Esophagus muscularis mucosa (tissue), 4 donors: ENCODE results near the gene LETM1. TPM values are rescaled to one million over a fixed set of nuclear protein-coding genes. Genes with fewer than 3 reads are reported as not detected.

Source experiments
- DNase-seq: peaks from one replicate; pipeline ENCODE4 v3.0.0-alpha.2; 2017; ENCODE audit errors: extremely low spot score
- H3K27ac ChIP-seq, 4 donors: fragments of 200-600 bp; sonication (generic); replicated peaks in 1 of 4; 1 replicate in 3 of 4; 2 replicates in 1 of 4; pipeline ENCODE4 v1.5.1; 2016 to 2019; ENCODE audit warnings: mild to moderate bottlenecking in 1 of 4
- H3K27me3 ChIP-seq, 4 donors: fragments of 200-600 bp; sonication (generic); one replicate each; pipeline versions ENCODE4 v1.5.1 to v1.6.0; 2016 to 2019
- H3K36me3 ChIP-seq, 4 donors: fragments of 200-600 bp; sonication (generic); one replicate each; pipeline ENCODE4 v1.5.1; 2016 to 2019
- H3K4me1 ChIP-seq, 4 donors: fragments of 200-600 bp; sonication (generic); one replicate each; pipeline ENCODE4 v1.5.1; 2016 to 2019
- H3K4me3 ChIP-seq, 4 donors: fragments of 200-600 bp; sonication (generic); 1 replicate in 2 of 4; 2 replicates in 2 of 4; pipeline ENCODE4 v1.5.1; 2016 to 2019; ENCODE audit warnings: mild to moderate bottlenecking in 4 of 4, moderate library complexity in 1 of 4
- H3K9me3 ChIP-seq, 4 donors: fragments of 200-600 bp; sonication (generic); 1 replicate in 3 of 4; 2 replicates in 1 of 4; pipeline ENCODE4 v1.5.1; 2016 to 2019
- EP300 ChIP-seq: sonication (generic); formaldehyde crosslinking; IDR thresholded peaks from one replicate; pipeline ENCODE4 v1.6.1; 2017; ENCODE audit warnings: antibody characterized with exemption
- POLR2A ChIP-seq: fragments of 450-650 bp; IDR thresholded peaks from one replicate; pipeline ENCODE4 v1.6.1; 2017; ENCODE audit warnings: antibody characterized with exemption, moderate library complexity, mild to moderate bottlenecking, low read depth
- POLR2AphosphoS5 ChIP-seq, 2 donors: sonication (generic); formaldehyde crosslinking; IDR thresholded peaks; one replicate each; pipeline ENCODE4 v1.6.1; 2017; ENCODE audit warnings: antibody characterized with exemption in 2 of 2
- WGBS: methylation state at CpG from one replicate; pipeline ENCODE4 v1.1.5; 2018; 5-methylcytosine and 5-hydroxymethylcytosine counted together
- intact Hi-C: fragments of 100-400 bp; cut with DNase I; formaldehyde crosslinking; loops from one replicate; pipeline ENCODE4 v1.15.1; 2023
- total RNA-seq, 4 donors: library from RNA; depleted of rRNA; stranded (reverse); fragments of >200 nt; gene quantifications; one replicate each; pipeline versions ENCODE4 v1.1.0 to v1.2.1, GENCODE V29; 2016
- TF ChIP-seq, protein P1 (sequence below), 3 experiments: fragments of 200-600 bp in 2 of 3; fragments of 450-650 bp in 1 of 3; sonication (generic) in 2 of 3; IDR thresholded peaks; one replicate each; pipeline ENCODE4 v1.5.1; 2017 to 2019; ENCODE audit warnings: antibody characterized with exemption in 3 of 3, mild to moderate bottlenecking in 2 of 3, moderate library complexity in 1 of 3

Gene LETM1
- total RNA-seq, 4 donors from 2014 or later: 23.7 to 34.7 (median 33.3) TPM

DNA sequence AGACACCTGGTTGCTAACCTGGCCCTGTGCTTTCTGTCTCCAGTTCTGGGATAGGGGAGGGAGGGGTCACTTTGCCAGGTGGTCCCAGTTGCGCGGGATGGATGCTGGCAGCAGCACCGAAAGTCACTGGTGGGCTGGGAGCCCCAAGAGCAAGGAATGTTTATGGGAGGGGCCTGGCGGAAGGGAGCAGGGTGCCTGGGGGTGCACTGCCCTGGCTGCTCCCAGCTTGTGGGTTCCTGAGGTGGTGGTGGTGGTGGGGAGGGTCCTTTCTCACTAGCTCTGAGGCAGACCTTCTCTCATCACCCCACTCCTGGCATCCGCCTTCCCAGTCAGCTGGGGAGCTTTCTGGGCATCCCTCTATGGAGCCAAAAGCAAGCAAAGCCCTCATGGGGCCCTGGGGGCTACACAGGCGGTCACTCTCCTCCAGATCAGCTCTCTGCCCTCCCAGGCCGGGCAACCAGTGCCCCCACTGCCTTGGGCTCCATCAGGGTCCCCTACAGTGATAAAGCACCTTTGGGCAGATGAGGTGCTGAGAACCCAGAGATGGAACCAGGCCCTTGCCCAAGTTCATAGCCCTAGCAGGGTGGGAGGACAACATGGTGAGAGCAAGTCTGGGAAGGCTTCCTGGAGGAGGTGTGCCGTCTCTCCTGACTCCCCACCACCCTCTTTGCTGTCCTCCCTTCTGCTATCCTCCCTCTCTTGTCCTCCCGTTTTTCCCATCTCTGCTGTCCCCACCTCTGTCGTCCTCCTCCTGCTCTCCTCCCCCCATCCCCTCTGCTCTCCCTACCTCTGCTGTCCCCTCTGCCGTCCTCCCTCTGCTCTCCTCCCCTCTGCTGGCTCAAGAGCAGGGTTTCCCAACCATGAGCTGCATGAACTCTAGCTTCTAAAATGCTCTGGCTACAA is 46.9 kb downstream of the LETM1 start:
- Histone ChIP-seq H3K9me3 (no peaks in the 10 kb centered on the region), H3K36me3 (peaks cover 0 to 29% (median 27%) of the 10 kb centered on the region in 4 donors), H3K4me1 (no peaks in the 10 kb centered on the region), H3K4me3 (no peak overlapping the region), H3K27ac (no peak overlapping the region), H3K27me3 (peaks cover 0 to 21% (median 0%) of the 10 kb centered on the region in 4 donors)
- intact Hi-C loops: loop anchor here (2.0 kb wide), 1 partner anchor 62 kb away; no protein-coding TSS in a partner anchor
- 74% methylated on average over 10 of the region's 11 CpGs for WGBS
- TF ChIP-seq POLR2A: no peak
- TF ChIP-seq POLR2AphosphoS5 (IDR thresholded peaks at IDR 0.05): no peak
- TF ChIP-seq, protein P1, sequence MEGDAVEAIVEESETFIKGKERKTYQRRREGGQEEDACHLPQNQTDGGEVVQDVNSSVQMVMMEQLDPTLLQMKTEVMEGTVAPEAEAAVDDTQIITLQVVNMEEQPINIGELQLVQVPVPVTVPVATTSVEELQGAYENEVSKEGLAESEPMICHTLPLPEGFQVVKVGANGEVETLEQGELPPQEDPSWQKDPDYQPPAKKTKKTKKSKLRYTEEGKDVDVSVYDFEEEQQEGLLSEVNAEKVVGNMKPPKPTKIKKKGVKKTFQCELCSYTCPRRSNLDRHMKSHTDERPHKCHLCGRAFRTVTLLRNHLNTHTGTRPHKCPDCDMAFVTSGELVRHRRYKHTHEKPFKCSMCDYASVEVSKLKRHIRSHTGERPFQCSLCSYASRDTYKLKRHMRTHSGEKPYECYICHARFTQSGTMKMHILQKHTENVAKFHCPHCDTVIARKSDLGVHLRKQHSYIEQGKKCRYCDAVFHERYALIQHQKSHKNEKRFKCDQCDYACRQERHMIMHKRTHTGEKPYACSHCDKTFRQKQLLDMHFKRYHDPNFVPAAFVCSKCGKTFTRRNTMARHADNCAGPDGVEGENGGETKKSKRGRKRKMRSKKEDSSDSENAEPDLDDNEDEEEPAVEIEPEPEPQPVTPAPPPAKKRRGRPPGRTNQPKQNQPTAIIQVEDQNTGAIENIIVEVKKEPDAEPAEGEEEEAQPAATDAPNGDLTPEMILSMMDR (IDR thresholded peaks at IDR 0.05): no peak
- no peak for DNase-seq

DNA sequence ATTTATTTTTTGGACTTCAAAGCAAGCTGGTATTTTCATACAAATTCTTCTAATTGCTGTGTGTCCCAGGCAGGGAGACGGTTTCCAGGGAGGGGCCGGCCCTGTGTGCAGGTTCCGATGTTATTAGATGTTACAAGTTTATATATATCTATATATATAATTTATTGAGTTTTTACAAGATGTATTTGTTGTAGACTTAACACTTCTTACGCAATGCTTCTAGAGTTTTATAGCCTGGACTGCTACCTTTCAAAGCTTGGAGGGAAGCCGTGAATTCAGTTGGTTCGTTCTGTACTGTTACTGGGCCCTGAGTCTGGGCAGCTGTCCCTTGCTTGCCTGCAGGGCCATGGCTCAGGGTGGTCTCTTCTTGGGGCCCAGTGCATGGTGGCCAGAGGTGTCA is 47.6 kb downstream of the LETM1 start:
- Histone ChIP-seq H3K27ac (no peak overlapping the region), H3K4me1 (no peaks in the 10 kb centered on the region), H3K27me3 (peaks cover 0 to 21% (median 0%) of the 10 kb centered on the region in 4 donors), H3K4me3 (no peak overlapping the region), H3K9me3 (no peaks in the 10 kb centered on the region), H3K36me3 (peaks cover 0 to 22% (median 20%) of the 10 kb centered on the region in 4 donors)
- DNase-seq: no peak
- intact Hi-C loops: loop anchor here (2.0 kb wide), 1 partner anchor 62 kb away; no protein-coding TSS in a partner anchor
- TF ChIP-seq POLR2A: no peak
- TF ChIP-seq, protein P1 (IDR thresholded peaks at IDR 0.05): no peak
- TF ChIP-seq EP300: no peak
- no peak for TF ChIP-seq POLR2AphosphoS5 (IDR thresholded peaks at IDR 0.05)
- WGBS: 84% methylated on average over 6 of the region's 6 CpGs

DNA sequence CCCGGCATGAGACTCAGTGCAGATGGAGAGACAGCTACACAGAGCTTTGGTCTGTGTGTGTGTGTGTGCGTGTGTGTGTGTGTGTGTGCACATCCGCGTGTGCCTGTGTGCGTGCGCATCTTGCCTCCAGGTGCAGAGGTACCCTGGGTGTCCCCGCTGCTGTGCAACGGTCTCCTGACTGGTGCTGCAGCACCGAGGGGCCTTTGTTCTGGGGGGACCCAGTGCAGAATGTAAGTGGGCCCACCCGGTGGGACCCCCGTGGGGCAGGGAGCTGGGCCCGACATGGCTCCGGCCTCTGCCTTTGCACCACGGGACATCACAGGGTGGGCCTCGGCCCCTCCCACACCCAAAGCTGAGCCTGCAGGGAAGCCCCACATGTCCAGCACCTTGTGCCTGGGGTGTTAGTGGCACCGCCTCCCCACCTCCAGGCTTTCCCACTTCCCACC is 48.6 kb downstream of the LETM1 start:
- peaks cover 0 to 12% (median 10%) of the 10 kb centered on the region in 4 donors for H3K36me3 ChIP-seq
- TF ChIP-seq EP300: no peak
- TF ChIP-seq, protein P1 (IDR thresholded peaks at IDR 0.05): no peak
- no peak for TF ChIP-seq POLR2AphosphoS5 (IDR thresholded peaks at IDR 0.05)
- peaks cover 0 to 21% (median 0%) of the 10 kb centered on the region in 4 donors for H3K27me3 ChIP-seq
- no peak overlapping the region for H3K27ac ChIP-seq
- 70% methylated on average over 2 of the region's 16 CpGs for WGBS
- no peak for DNase-seq
- intact Hi-C loops: no loop called here
- no peaks in the 10 kb centered on the region for H3K4me1 ChIP-seq
- no peak overlapping the region for H3K4me3 ChIP-seq
- H3K9me3 ChIP-seq: no peaks in the 10 kb centered on the region

DNA sequence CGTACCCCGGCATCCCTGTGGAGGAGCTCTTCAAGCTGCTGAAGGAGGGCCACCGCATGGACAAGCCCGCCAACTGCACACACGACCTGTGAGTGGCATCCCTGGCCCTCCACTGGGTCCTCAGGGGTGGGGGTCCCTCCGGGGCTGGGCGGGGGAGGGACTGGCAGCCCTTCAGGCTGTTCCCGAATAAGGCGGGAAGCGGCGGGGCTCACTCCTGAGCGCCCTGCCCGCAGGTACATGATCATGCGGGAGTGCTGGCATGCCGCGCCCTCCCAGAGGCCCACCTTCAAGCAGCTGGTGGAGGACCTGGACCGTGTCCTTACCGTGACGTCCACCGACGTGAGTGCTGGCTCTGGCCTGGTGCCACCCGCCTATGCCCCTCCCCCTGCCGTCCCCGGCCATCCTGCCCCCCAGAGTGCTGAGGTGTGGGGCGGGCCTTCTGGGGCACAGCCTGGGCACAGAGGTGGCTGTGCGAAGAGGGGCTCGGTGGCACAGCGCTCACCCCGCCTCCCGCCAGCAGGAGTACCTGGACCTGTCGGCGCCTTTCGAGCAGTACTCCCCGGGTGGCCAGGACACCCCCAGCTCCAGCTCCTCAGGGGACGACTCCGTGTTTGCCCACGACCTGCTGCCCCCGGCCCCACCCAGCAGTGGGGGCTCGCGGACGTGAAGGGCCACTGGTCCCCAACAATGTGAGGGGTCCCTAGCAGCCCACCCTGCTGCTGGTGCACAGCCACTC is 49.2 kb downstream of the LETM1 start:
- intact Hi-C loops: no loop called here
- TF ChIP-seq POLR2AphosphoS5 (IDR thresholded peaks at IDR 0.05) (no peak), POLR2A (no peak), EP300 (no peak)
- TF ChIP-seq, protein P1 (IDR thresholded peaks at IDR 0.05): no peak
- WGBS: 89% methylated on average over 14 of the region's 41 CpGs

More for the DNA sequence above, 49.2 kb downstream of the LETM1 start:
- Histone ChIP-seq H3K9me3 (no peaks in the 10 kb centered on the region), H3K4me3 (no peak overlapping the region), H3K36me3 (peaks cover 0 to 12% (median 9%) of the 10 kb centered on the region in 4 donors), H3K27me3 (peaks cover 0 to 21% (median 0%) of the 10 kb centered on the region in 4 donors), H3K4me1 (peaks cover 0 to 4% (median 0%) of the 10 kb centered on the region in 4 donors), H3K27ac (no peak overlapping the region)
- DNase-seq: no peak
